WI38 (cell line): Measurements from ENCODE around the gene CNTFR.
"Not testable (repeated sequence)": the region's sequence is repeated elsewhere in the genome, so short reads cannot be mapped to it uniquely, and the experiment has no call there.

ENCODE experiments used
- H3K4me3 ChIP-seq: 2 replicates; pipeline ENCODE4 v1.5.1; 2011; ENCODE audit warnings: low read depth, mild to moderate bottlenecking, control low read depth, low read length
- TF ChIP-seq, protein P1 (sequence below): IDR thresholded peaks from 2 replicates; pipeline ENCODE4 v1.5.1; 2012; ENCODE audit warnings: low read depth, mild to moderate bottlenecking, control low read depth, low read length

CNTFR gene

DNA sequence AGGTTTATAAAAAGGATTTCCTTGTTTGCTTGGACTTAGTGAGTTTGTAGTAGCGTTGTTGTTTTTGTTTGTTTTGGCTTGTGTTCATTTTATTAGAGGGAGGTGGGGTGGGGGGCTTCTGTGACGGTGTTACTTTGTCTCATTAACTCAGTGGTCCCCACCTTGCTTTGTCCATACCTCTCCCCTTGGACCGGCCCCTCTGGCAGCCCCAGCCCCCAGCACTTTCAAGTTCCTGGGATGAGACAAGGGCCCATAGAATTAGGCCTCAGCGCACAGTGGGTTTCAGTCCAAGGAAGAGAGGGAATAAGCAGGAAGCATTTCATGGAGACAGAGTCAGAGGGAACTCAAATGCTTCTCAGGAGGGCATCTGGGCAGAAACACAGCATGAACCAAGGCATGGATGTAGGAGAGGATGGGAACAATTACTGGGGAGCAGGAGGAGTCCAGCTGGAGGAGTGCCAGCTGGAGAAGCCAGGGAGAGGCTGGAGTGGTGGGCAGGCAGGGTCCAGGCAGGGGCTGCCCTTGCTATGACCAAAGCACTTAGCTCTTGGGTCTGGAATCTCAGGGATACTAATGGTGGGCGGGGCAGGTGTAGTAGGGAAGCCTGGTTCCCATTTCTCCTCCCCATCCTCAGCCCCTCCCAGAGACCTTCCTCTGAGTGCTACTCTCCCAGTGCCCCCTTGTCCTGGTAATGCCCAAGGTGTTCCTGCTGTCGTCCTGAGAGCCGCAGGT is 43.3 kb downstream of the CNTFR start:
- TF ChIP-seq, protein P1, sequence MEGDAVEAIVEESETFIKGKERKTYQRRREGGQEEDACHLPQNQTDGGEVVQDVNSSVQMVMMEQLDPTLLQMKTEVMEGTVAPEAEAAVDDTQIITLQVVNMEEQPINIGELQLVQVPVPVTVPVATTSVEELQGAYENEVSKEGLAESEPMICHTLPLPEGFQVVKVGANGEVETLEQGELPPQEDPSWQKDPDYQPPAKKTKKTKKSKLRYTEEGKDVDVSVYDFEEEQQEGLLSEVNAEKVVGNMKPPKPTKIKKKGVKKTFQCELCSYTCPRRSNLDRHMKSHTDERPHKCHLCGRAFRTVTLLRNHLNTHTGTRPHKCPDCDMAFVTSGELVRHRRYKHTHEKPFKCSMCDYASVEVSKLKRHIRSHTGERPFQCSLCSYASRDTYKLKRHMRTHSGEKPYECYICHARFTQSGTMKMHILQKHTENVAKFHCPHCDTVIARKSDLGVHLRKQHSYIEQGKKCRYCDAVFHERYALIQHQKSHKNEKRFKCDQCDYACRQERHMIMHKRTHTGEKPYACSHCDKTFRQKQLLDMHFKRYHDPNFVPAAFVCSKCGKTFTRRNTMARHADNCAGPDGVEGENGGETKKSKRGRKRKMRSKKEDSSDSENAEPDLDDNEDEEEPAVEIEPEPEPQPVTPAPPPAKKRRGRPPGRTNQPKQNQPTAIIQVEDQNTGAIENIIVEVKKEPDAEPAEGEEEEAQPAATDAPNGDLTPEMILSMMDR = no peak
- no peak overlapping the region for H3K4me3 ChIP-seq

DNA sequence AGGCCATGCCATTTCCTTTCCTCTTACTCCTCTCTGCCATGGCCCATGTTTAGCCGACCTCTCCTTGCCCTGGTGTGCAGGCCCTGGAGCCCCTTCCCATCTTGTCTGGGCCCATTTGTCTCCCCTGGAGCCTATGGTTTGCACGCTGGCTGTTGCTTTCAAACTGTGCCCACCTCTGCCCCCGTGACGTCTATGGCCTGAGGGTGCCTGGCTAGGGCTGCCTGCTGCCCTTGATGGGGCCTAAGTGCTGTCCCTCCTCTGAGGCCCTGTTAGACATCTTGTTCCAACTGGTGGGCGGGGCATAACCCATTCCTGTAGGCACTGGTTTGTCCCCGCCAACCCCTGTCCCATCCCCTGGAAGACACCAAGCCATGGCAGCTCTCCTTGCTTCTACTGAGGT is 44.0 kb downstream of the CNTFR start:
- TF ChIP-seq, protein P1 = no peak

DNA sequence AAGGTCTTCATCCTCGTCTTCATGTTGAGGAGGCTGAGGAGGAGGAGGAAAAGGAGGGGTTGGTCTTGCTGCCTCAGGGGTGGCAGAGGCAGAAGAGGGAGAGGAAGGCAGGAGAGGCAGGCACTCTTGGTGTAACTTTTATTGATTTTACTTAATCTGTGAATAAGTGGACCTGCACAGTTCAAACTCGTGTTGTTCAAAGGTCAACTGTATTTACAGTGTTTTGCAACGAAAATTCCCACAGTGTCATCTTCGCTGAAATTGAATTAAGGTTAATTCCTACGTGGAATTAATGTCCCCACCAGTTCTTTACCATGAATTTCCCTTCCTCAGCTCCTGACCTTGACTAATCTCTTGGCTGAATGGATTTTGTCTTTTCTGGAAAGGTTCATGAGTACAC is 45.5 kb downstream of the CNTFR start:
- TF ChIP-seq, protein P1 = no peak

More for the DNA sequence above, 44.0 kb downstream of the CNTFR start:
- no peak overlapping the region for H3K4me3 ChIP-seq

DNA sequence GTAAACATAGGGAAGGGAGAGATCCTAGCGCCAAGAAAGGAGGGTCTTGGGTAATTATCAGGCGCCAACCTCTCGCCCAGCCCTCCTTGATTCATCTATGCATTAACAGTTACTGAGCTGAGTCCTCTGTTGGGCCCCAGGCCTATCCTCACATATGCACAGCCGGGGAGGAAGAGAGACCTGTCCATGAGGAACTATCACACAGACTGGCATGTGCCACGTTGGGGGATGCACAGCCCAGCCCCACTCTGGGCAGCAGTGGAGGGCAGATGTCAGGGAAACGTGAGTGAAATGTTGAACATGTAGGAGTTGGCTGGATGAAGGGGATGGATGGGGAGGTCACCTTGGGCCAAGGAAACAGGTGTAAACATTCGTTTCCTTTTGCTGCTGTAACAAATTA is 48.0 kb downstream of the CNTFR start:
- no peak overlapping the region for H3K4me3 ChIP-seq
- TF ChIP-seq, protein P1 = no peak

More for the DNA sequence above, 45.5 kb downstream of the CNTFR start:
- no peak overlapping the region for H3K4me3 ChIP-seq

DNA sequence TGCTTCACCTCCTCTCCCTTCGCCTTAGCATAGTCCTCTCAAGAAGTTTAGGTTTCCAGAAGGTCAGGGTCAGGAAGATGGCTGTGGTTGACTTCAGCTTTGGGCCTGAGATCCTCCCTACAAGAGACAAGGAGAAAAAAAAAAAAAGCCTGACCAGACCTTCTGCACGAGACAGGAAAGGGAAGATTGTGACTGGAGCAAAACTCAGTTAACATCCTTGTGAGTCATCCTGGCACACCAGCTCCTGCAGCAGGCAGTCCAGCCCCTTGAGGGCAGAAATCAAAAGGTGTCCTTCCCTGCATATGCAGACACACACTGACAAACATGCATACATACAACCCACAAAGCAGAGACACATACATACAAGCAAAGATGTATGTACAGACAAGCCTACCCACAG is 48.7 kb downstream of the CNTFR start:
- H3K4me3 ChIP-seq = no peak overlapping the region
- TF ChIP-seq, protein P1 = no peak

DNA sequence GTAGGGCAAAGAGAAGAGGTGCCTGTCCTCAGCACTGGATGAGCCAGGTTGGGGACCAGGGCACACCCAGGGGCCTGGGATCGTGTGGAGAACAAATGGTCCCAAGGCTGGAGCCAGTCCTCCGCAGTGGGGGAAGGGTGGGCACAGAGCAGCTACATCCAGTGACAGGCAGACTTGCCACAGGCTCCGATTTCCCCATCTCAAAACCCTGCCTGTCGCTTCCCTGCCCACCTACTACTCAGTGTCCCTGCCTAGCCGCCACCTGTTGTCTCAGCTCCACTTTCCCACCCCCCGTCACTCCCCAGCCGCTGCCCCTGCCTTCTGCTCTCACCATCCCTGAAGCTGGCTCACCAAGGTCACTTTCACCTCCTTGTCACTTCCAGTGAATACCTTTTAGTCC is 52.8 kb downstream of the CNTFR start:
- H3K4me3 ChIP-seq = no peak overlapping the region
- TF ChIP-seq, protein P1 = no peak

DNA sequence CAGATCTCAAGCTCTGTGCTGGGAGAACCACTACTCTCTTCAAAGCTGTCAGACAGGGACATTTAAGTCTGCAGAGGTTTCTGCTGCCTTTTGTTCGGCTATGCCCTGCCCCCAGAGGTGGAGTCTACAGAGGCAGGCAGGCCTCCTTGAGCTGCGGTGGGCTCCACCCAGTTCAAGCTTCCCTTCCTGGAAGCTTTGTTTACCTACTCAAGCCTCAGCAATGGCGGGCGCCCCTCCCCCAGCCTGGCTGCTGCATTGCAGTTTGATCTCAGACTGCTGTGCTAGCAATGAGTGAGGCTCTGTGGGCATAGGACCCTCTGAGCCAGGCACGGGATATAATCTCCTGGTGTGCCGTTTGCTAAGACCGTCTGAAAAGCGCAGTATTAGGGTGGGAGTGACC is 57.5 kb downstream of the CNTFR start:
- H3K4me3 ChIP-seq = not testable (repeated sequence)

DNA sequence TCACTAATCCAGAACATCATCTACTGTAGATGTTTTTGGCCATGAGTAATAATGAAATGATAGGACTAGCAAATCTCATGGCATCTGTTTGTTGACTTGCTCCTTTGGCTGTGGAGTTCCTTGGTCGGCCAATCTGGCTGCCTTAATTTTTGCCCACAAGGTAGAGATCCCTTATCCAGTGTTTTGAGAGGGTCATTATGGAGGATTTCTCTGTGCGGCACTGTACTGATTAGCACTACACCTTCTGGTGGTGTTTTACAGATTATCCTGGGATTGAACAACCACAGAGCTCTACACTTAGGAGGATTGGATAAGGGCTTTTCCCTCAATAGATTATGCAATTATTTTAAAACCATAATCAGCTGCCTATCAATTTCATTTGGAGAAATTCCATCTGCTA is 63.5 kb downstream of the CNTFR start:
- no peak overlapping the region for H3K4me3 ChIP-seq
- TF ChIP-seq, protein P1 = no peak
